ENCODE data around the gene ZNF345. TPM values are rescaled to one million over a fixed set of nuclear protein-coding genes. Genes with fewer than 3 reads are reported as not detected.
A peak's percentile ranks its signal among the peaks of the same experiment; 100 is the strongest.

ZNF345 gene
- total RNA-seq (1 to 10 TPM; 3.9 to 4.9 TPM), polyA plus RNA-seq (5.2 TPM)

DNA sequence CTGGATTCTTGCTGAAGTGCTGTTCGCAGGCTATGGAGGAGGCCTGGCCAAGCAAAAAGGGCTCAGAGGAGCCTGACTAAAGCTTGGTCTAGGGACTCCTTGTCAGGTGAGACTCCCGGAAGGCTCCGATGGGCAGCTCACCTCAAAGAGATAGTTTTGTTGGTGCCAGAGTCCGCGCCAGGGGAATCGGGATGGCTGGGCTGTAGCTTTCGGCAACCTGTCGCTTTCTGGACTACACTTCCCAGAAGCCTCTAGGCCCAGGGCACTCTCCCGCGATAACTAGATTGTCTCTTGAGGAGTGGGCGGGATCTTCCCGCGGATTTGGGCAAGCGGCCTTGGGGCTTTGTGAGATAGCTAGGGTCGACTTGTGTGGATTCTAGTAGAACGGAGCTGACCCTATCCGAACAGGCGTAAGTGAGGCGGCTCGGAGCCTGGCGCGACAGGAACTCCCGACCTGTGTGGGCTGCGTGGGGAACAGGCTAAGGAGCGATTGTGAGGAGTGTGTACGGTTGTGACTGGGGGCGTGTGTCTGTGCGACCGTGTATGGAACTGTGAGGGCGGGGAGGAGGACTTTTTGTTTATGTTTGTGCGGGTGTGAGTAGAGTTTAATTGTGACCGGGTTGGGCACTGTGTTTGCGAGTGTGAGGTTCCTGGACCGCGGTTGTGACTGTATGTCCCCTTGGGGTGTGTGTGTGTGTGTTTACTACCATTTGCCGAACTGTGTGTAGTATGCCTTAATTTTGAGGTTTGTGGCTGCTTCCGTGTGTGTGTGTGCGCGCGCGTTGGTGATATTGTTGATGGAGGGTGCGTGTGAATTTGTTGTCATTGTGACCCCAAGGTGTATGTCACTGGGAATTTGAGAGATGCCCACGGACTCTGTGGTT is at the start of gene ZNF345:
TSS of gene ZNF345 (plus strand) at position 318 of the 884 bp plus-strand sequence. CDS start 25,955 bp downstream, outside the sequence.
- Histone ChIP-seq H3K4me1 (ENCODE audit: insufficient read depth, low read length) (peaks cover 18% of the 10 kb centered on the region), H3K9me3 (ENCODE audit: low read length) (no peaks in the 10 kb centered on the region), H3K27ac (ENCODE audit: low read depth, low read length) (peak within 1 kb of the TSS; percentile 68), H3K36me3 (ENCODE audit: insufficient read depth, low read length) (peaks cover 3% of the 10 kb centered on the region), H3K4me3 (ENCODE audit: low read length) (peak within 1 kb of the TSS; percentile 91), H3K27me3 (ENCODE audit: insufficient read depth, low read length, poor library complexity, severe bottlenecking) (no peaks in the 10 kb centered on the region)
- H3K27ac Mint-ChIP-seq = no peak within 1 kb of the TSS
- no peaks in the 10 kb centered on the region for H3K27me3 Mint-ChIP-seq
- no peak within 1 kb of the TSS for H3K4me3 Mint-ChIP-seq
- ChIA-PET CTCF (interaction anchor here (1.0 to 2.3 kb wide), 3 partner anchors 13 to 321 kb away, joined by 4 to 17 read pairs (median 5); partner anchors contain the start of genes ZNF585A and ZNF790), POLR2A (interaction anchor here (0.8 to 2.6 kb wide), 8 partner anchors 12 to 656 kb away, joined by 3 to 49 read pairs (median 6); partner anchors contain the start of genes ZNF146, ZNF260, ZNF382 and ZNF565)
- DNase-seq = peak; percentile 75 to 91 (median 85)
- H3K36me3 Mint-ChIP-seq = peaks cover 19 to 33% (median 23%) of the 10 kb centered on the region in 3 donors
- peaks cover 3 to 11% (median 6%) of the 10 kb centered on the region in 5 donors for H3K9me3 Mint-ChIP-seq
- peaks cover 11 to 30% (median 19%) of the 10 kb centered on the region in 3 donors for H3K4me1 Mint-ChIP-seq

DNA sequence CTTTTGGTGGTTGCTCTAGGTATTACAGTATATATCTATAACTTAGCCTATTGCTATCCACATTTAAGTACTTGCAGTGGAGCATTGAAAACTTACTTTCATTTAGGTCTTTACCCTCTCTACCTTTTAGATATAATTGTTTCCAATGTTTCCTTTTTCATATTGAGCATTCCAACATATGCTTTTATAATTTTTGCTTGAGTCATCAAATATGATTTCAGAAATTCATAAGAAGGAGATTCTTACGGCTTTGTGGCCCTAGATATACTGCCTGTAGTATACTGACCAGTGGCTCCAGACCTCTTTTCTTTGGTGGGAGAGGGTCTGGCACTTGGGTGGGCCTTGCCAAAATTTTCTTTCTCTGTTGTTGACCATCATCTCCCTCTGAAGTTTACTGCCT is 45.3 kb upstream of the ZNF345 start:
- Mint-ChIP-seq H3K4me3 (peak overlapping the region in 1 of 7 donors; percentile 68), H3K36me3 (peaks cover 37 to 84% (median 75%) of the 10 kb centered on the region in 3 donors), H3K27ac (no peak overlapping the region), H3K27me3 (peaks cover 0 to 2% of the 10 kb centered on the region in 2 donors), H3K4me1 (no peaks in the 10 kb centered on the region), H3K9me3 (peaks cover 36 to 77% (median 52%) of the 10 kb centered on the region in 5 donors)
- Histone ChIP-seq H3K27me3 (ENCODE audit: insufficient read depth, low read length, poor library complexity, severe bottlenecking) (no peaks in the 10 kb centered on the region), H3K4me1 (ENCODE audit: insufficient read depth, low read length) (no peaks in the 10 kb centered on the region), H3K9me3 (ENCODE audit: low read length) (peaks cover 39% of the 10 kb centered on the region), H3K36me3 (ENCODE audit: insufficient read depth, low read length) (peaks cover 3% of the 10 kb centered on the region), H3K27ac (ENCODE audit: low read depth, low read length) (no peak overlapping the region), H3K4me3 (ENCODE audit: low read length) (no peak overlapping the region)
- ChIA-PET POLR2A (interaction anchor here (0.7 kb wide), 1 partner anchor 742 kb away, joined by 7 read pairs; no protein-coding TSS in a partner anchor), CTCF (no interaction called here)
- DNase-seq = no peak

DNA sequence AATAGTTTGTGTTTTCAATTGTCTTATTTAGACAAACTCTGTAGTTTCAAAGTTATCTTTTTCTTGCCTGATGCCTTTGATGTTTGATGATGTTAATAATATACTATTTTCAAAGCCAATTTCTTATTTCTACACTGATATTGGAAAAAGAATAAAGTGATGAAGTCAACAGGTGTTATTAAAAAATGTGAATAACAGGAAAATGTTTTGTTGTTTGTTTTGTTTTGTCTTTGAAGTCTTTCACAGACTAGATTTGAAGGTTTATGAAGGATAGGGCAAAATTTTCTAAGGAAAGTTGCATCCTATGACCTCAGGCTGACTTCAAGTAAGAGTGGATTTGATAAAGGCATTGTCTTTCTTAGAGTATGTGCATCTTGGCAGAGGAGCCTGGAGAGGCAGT is 43.6 kb upstream of the ZNF345 start:
- peaks cover 38 to 86% (median 81%) of the 10 kb centered on the region in 3 donors for H3K36me3 Mint-ChIP-seq
- peaks cover 0 to 2% of the 10 kb centered on the region in 2 donors for H3K27me3 Mint-ChIP-seq
- Histone ChIP-seq H3K4me1 (ENCODE audit: insufficient read depth, low read length) (no peaks in the 10 kb centered on the region), H3K27ac (ENCODE audit: low read depth, low read length) (no peak overlapping the region), H3K27me3 (ENCODE audit: insufficient read depth, low read length, poor library complexity, severe bottlenecking) (no peaks in the 10 kb centered on the region), H3K36me3 (ENCODE audit: insufficient read depth, low read length) (peaks cover 3% of the 10 kb centered on the region), H3K9me3 (ENCODE audit: low read length) (peaks cover 51% of the 10 kb centered on the region), H3K4me3 (ENCODE audit: low read length) (no peak overlapping the region)
- H3K27ac Mint-ChIP-seq = no peak overlapping the region
- H3K9me3 Mint-ChIP-seq = peaks cover 52 to 81% (median 69%) of the 10 kb centered on the region in 5 donors
- CTCF ChIA-PET = no interaction called here
- H3K4me1 Mint-ChIP-seq = no peaks in the 10 kb centered on the region
- no peak for DNase-seq
- POLR2A ChIA-PET = no interaction called here
- no peak overlapping the region for H3K4me3 Mint-ChIP-seq

DNA sequence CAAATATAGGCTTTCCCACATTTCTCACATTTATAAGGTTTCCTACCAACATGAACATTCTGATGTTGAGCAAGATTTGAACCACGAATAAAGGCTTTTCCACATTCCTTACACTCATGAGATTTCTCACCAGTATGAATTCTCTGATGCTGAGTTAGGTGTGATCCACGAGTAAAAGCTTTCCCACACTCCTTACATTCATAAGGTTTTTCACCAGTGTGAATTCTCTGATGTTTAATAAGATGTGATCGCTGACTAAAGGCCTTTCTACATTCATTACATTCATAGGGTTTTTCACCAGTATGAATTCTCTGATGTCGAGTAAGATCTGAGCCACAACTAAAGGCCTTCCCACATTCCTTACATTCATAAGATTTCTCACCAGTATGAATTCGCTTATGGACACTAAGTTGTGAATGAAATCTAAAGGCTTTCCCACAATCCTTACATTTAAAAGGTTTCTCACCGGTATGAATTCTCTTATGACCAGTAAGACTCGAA is 31.5 kb upstream of the ZNF345 start:
- no peak overlapping the region for H3K4me3 Mint-ChIP-seq
- ChIA-PET CTCF (no interaction called here), POLR2A (no interaction called here)
- no peaks in the 10 kb centered on the region for H3K4me1 ChIP-seq (ENCODE audit: insufficient read depth, low read length)
- no peaks in the 10 kb centered on the region for H3K27me3 Mint-ChIP-seq
- peaks cover 52% of the 10 kb centered on the region for H3K9me3 ChIP-seq (ENCODE audit: low read length)
- no peak overlapping the region for H3K27ac ChIP-seq (ENCODE audit: low read depth, low read length)
- H3K4me3 ChIP-seq (ENCODE audit: low read length) = peak overlapping the region; percentile 7
- DNase-seq = no peak
- H3K9me3 Mint-ChIP-seq = peaks cover 51 to 94% (median 92%) of the 10 kb centered on the region in 5 donors
- H3K27me3 ChIP-seq (ENCODE audit: insufficient read depth, low read length, poor library complexity, severe bottlenecking) = no peaks in the 10 kb centered on the region
- H3K27ac Mint-ChIP-seq = no peak overlapping the region
- H3K36me3 Mint-ChIP-seq = peaks cover 33 to 89% (median 87%) of the 10 kb centered on the region in 3 donors
- H3K36me3 ChIP-seq (ENCODE audit: insufficient read depth, low read length) = peaks cover 31% of the 10 kb centered on the region
- no peaks in the 10 kb centered on the region for H3K4me1 Mint-ChIP-seq

DNA sequence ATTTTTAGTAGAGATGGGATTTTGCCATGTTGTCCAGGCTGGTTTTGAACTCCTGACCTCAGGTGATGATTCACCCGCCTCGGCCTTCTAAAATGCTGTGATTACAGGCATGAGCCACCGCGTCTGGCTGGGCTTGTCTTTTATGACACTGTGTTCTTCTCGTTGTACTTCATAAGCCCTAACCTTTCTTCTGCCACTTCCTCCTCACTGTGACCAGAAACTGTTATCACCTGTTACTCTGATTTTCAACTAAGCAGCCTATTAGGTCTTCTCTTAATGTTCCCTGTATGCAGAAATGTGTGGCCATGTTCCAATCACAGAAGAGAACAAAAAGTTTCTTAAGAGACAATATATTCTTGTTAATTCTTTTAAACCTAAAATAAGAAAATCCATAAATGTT is 28.9 kb upstream of the ZNF345 start:
- POLR2A ChIA-PET = no interaction called here
- Mint-ChIP-seq H3K4me3 (no peak overlapping the region), H3K4me1 (no peaks in the 10 kb centered on the region), H3K27ac (no peak overlapping the region), H3K27me3 (no peaks in the 10 kb centered on the region), H3K36me3 (peaks cover 46 to 86% (median 86%) of the 10 kb centered on the region in 3 donors), H3K9me3 (peaks cover 66 to 94% (median 93%) of the 10 kb centered on the region in 5 donors)
- H3K36me3 ChIP-seq (ENCODE audit: insufficient read depth, low read length) = peaks cover 46% of the 10 kb centered on the region
- DNase-seq = no peak
- CTCF ChIA-PET = no interaction called here
- no peaks in the 10 kb centered on the region for H3K4me1 ChIP-seq (ENCODE audit: insufficient read depth, low read length)
- peaks cover 62% of the 10 kb centered on the region for H3K9me3 ChIP-seq (ENCODE audit: low read length)
- H3K27ac ChIP-seq (ENCODE audit: low read depth, low read length) = no peak overlapping the region
- no peak overlapping the region for H3K4me3 ChIP-seq (ENCODE audit: low read length)
- no peaks in the 10 kb centered on the region for H3K27me3 ChIP-seq (ENCODE audit: insufficient read depth, low read length, poor library complexity, severe bottlenecking)

DNA sequence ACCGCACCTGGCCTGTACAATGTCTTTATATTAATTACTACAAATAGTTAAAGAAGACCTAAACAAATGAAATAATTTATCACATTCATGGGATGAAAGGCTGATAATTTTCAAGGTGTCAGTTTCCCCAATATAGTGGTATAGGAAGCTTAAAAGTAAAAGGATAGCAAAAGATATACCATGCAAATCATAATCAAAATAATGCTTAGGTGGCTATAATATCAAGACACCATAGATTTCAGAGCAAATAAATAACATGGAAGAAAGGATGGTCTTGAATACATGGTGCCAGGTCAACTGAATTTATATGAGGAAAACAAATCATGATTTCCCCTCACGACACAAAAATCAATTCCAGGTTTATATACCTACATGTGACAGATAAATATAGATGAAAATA is 17.2 kb upstream of the ZNF345 start:
- Mint-ChIP-seq H3K36me3 (peaks cover 37 to 74% (median 61%) of the 10 kb centered on the region in 3 donors), H3K9me3 (peaks cover 50 to 75% (median 69%) of the 10 kb centered on the region in 5 donors), H3K4me1 (peaks cover 0 to 15% (median 4%) of the 10 kb centered on the region in 3 donors), H3K4me3 (no peak overlapping the region), H3K27me3 (no peaks in the 10 kb centered on the region), H3K27ac (no peak overlapping the region)
- H3K9me3 ChIP-seq (ENCODE audit: low read length) = peaks cover 54% of the 10 kb centered on the region
- ChIA-PET CTCF (no interaction called here), POLR2A (no interaction called here)
- peaks cover 11% of the 10 kb centered on the region for H3K4me1 ChIP-seq (ENCODE audit: insufficient read depth, low read length)
- H3K4me3 ChIP-seq (ENCODE audit: low read length) = no peak overlapping the region
- H3K27ac ChIP-seq (ENCODE audit: low read depth, low read length) = no peak overlapping the region
- H3K27me3 ChIP-seq (ENCODE audit: insufficient read depth, low read length, poor library complexity, severe bottlenecking) = no peaks in the 10 kb centered on the region
- H3K36me3 ChIP-seq (ENCODE audit: insufficient read depth, low read length) = no peaks in the 10 kb centered on the region
- DNase-seq = no peak

DNA sequence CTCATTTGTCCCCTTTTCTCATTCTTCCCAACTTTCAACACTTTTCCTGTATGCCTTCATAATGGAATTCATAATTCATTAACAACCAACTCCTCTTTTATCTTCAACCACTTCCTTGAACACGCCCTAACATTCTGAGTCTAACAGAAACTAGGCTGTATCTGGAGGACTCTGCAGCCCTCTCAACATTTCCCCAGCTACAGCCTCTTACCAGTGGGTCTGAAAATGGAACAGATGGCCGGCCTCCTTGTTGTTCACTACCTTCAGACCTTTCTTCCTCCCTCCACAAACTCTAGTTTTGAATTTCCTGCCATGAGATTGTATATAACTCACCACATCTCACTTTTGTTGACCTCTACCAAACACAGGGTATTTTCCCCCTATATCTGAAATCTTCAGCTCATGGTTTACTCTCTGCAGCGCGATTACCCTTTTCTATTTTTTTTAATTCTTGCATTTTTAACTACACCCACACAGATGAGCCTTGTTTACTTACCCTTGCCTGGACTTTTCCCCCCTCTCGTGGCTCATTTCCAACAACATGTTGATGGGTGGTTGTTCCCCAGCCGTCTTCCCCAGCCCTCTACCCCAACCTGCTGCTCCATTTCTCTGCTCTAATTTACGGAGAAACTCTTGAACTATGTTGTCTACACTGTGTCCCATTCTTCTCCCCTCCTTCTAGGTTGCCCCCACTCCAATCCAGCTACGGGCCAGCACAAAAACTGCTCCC is 13.3 kb upstream of the ZNF345 start:
- ChIA-PET CTCF (interaction anchor here (1.9 kb wide), 1 partner anchor 13 kb away, joined by 17 read pairs; the partner anchor contains the start of gene ZNF345), POLR2A (interaction anchor here (0.5 to 3.1 kb wide), 7 partner anchors 13 to 758 kb away, joined by 3 to 49 read pairs (median 6); partner anchors contain the start of genes ZNF260, ZNF345, ZNF540 and ZNF571)
- Mint-ChIP-seq H3K27me3 (no peaks in the 10 kb centered on the region), H3K4me3 (no peak overlapping the region), H3K4me1 (peaks cover 5 to 21% (median 11%) of the 10 kb centered on the region in 3 donors), H3K27ac (no peak overlapping the region), H3K9me3 (peaks cover 22 to 36% (median 30%) of the 10 kb centered on the region in 5 donors), H3K36me3 (peaks cover 25 to 48% (median 35%) of the 10 kb centered on the region in 3 donors)
- Histone ChIP-seq H3K4me1 (ENCODE audit: insufficient read depth, low read length) (peaks cover 14% of the 10 kb centered on the region), H3K36me3 (ENCODE audit: insufficient read depth, low read length) (no peaks in the 10 kb centered on the region), H3K9me3 (ENCODE audit: low read length) (peaks cover 22% of the 10 kb centered on the region), H3K4me3 (ENCODE audit: low read length) (peak overlapping the region; percentile 69), H3K27ac (ENCODE audit: low read depth, low read length) (peak overlapping the region; percentile 77), H3K27me3 (ENCODE audit: insufficient read depth, low read length, poor library complexity, severe bottlenecking) (no peaks in the 10 kb centered on the region)
- DNase-seq = no peak
